ENCODE results near the gene DDX11.
"Not testable (repeated sequence)": the region's sequence is repeated elsewhere in the genome, so short reads cannot be mapped to it uniquely, and the experiment has no call there.

DDX11 gene

GRCh38 chr12:31073527-31074332, at the start of gene DDX11:
Gene DDX11 (plus strand): TSS chr12:31073860. CDS start chr12:31078394, 4,534 bp downstream.
- peak; percentile 88 to 92 (median 88) for DNase-seq (ENCODE audit: low read depth in 3 of 3)

GRCh38 chr12:31026202-31026601, 47.5 kb upstream of the DDX11 start:
- no peak for DNase-seq (ENCODE audit: low read depth in 3 of 3)

- not testable (repeated sequence) for DNase-seq (ENCODE audit: low read depth in 3 of 3)
Observed at GRCh38 chr12:31027006-31027405, 46.7 kb upstream of the DDX11 start.

DNA sequence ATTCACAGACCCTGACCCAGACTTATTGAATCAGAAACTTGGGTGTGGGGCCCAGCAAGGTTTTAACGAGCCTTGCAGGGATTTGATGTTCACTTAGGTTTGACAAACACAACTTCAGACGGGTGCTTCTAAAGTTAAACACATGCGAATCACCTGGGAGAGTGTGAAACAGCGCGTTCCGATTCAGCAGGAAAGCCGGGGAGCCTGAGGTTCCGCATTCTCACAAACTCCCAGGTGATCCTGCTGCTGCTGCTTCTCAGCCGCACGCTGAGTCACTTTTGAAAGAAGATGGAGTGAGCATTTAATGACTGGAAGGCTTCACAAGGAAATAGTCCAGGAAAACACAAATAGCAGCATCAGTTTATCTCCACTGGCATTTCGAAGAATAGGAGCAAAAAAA, 44.2 kb upstream of the DDX11 start:
- DNase-seq (ENCODE audit: low read depth in 3 of 3): no peak

GRCh38 chr12:31029916-31030562, 43.6 kb upstream of the DDX11 start:
- DNase-seq (ENCODE audit: low read depth in 3 of 3): no peak

DNA sequence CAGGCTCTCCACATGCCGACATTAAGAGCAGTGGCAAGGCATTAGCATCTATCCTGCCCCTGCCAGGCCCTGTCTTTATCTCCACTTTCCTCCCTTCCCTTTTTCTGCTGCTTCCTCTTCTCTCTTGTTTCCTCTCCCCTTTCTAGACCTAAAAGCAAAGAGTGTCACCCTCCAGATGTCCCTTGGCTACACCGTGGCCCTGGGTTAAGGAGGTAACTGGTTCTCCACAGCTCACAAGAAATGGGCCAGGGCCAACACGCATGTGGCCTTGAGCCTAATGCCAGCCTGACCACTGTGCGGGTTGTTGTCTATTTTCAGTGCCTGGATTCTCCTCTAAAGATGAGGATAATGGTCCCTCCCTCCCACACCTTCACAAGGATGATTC, 41.7 kb upstream of the DDX11 start:
- no peak for DNase-seq (ENCODE audit: low read depth in 3 of 3)

- no peak for DNase-seq (ENCODE audit: low read depth in 3 of 3)
Observed at GRCh38 chr12:31033146-31033545, 40.5 kb upstream of the DDX11 start.

- no peak for DNase-seq (ENCODE audit: low read depth in 3 of 3)
Observed at GRCh38 chr12:31033681-31034080, 40.0 kb upstream of the DDX11 start.

GRCh38 chr12:31034372-31034771, 39.3 kb upstream of the DDX11 start:
- no peak for DNase-seq (ENCODE audit: low read depth in 3 of 3)

DNA sequence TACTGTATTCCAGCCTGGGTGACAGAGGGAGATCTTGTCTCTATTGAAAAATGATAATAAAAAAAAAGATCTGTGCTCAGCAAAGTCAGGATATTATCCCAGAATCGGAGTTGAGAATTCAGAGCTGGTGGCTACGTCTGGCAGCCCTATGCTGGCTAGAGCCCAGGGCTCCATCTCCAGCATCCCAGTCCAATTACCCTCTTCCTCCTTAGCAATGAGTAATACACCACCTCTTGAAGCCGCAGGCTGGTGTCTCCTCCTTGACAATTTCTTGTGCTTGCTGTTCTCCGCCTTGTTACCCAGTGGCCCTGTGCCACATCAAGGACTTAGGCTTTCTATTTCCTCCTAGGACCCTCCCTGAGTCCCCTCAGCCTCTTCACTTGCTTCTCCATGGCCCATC, 38.4 kb upstream of the DDX11 start:
- DNase-seq (ENCODE audit: low read depth in 3 of 3): no peak

GRCh38 chr12:31035967-31036665, 37.5 kb upstream of the DDX11 start:
- no peak for DNase-seq (ENCODE audit: low read depth in 3 of 3)

DNA sequence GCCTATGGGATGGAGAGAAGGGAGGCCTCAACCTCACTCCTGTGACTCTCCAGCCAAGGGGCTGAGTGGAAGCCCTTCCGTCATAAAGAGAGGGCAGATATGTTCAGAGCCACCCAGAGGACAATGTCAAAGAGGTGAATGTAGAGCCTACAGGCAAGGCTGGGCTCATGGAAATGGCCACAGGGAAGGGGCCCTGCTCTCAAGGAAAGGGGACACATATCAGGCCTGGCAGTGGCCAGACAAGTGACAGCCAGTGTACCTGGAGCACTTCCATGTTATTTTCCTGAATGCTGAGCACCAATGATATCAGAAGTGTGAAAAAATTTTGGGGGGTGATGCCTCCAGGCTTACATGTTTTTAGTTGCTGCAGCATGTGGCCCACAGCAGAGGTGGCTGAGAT, 36.6 kb upstream of the DDX11 start:
- no peak for DNase-seq (ENCODE audit: low read depth in 3 of 3)

GRCh38 chr12:31037931-31038330, 35.7 kb upstream of the DDX11 start:
- DNase-seq (ENCODE audit: low read depth in 3 of 3): no peak

- no peak for DNase-seq (ENCODE audit: low read depth in 3 of 3)
Observed at GRCh38 chr12:31041033-31041564, 32.6 kb upstream of the DDX11 start.

DNA sequence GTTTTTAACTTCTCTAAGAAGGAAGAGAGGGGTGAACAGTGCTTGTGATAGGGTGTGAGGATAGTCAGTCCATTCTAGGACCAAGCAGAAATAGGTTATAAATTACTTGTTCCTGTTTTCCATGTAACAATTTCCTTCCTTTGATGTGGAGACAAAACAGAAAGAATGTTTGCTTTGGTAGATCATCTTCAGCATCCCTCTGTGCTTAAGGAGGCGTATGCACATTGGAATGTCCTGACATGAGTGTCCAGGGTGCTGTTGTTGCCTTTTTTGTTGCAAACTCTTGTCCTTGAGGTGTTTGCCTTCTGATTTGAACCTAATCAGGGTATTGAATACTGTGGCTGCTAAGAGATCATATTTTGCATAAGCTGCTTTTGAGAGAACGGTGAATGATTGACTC, 23.5 kb upstream of the DDX11 start:
- not testable (repeated sequence) for DNase-seq (ENCODE audit: low read depth in 3 of 3)

GRCh38 chr12:31050548-31050947, 23.1 kb upstream of the DDX11 start:
- DNase-seq (ENCODE audit: low read depth in 3 of 3): not testable (repeated sequence)

DNA sequence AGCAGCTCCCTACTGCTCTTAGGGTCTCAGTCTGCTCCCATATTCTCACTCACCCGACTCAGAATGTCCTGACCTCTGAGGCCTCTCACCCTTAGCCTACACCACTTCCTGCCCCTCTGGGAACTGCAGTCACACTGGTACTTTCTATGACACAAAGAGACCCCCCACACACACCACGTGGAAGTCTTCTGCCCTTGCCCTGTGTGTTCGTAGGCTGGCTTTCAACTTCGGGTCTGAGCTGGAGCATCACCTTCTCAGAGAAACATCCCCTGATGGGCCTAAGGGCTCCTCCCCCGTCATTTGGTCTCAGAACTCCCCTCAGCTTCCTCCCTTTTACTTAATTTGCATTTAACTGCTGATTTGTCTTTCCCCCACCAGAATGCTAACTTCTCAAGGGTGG, 22.0 kb upstream of the DDX11 start:
- DNase-seq (ENCODE audit: low read depth in 3 of 3): peak in 1 of 3 experiments; percentile 4

GRCh38 chr12:31052121-31052520, 21.5 kb upstream of the DDX11 start:
- not testable (repeated sequence) for DNase-seq (ENCODE audit: low read depth in 3 of 3)

DNA sequence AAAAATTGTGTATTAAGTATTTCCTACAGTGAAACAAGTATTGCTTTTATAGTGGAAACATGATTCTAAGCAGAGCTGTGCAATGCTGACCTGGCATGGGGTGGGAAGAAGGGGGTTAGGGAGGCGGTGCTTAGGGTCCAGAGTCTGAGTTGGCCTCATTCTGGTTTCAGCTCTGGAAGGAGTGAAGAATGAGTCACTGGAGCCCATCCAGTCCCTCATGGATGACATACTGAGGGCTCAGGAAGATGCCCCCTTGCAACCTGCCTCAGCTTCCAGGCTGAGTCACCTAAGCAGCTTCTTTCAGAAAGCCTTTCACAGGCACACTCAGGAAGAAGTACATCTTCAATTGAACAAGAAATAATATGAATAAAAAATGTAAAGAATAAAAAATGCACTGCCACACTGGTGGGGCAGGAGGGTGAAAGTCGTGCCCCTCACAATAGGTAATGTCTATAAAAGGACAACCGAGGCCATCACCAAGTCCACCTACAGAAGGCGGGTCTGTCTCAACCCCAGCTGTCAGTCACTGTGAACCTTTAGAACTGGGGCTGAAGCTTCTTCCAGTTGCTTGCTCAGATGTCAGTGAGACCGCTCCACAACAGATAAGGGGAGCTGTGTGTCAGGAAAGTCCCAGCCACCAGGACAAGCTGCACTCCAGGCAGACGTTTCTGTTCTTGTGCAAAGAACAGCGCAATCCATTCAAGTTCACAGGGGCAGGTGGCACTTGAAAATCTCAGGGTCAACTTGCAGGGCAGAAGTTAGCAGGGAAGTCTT, 20.8 kb upstream of the DDX11 start:
- not testable (repeated sequence) for DNase-seq (ENCODE audit: low read depth in 3 of 3)

- not testable (repeated sequence) for DNase-seq (ENCODE audit: low read depth in 3 of 3)
Observed at GRCh38 chr12:31053944-31054343, 19.7 kb upstream of the DDX11 start.

DNA sequence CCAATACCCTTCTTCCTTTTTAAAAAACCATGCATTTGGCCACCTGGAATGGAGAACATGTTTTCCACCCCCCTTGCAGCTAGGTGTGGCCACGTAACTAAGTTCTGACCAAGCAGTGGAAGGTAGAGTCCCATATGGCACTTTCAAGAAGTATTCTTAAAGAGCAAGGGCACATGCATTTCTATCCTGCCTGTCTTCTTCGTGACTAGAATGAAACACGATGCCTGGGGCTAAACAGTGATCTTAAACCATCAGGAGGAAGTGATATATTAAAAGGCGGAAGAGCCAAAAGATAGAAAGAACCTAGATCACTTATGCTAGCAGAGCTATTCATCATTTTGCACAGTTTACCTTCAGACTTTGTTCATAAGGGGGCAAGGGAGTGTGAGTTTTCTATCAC, 16.0 kb upstream of the DDX11 start:
- DNase-seq (ENCODE audit: low read depth in 3 of 3): no peak

DNA sequence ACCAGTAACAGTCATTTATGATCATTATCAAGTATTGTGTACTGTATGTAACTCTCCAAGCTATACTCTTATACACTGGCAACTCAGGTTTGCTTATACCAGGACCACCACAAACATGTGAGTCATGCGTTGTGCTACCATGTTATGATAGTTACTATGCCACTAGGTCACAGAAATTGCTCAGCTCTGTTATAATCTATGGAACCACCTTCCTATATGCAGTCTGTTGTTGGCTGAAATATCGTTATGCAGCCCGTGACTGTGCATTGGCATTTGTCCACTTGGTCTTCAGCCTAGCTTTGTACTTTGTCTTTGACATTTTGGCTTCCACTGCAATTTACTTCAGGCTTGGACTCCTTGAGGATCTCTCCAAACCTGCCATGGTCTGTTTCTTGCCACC, 7.5 kb upstream of the DDX11 start:
- not testable (repeated sequence) for DNase-seq (ENCODE audit: low read depth in 3 of 3)

All from stimulated activated CD4-positive, alpha-beta T cell treated with anti-CD3 and anti-CD28 coated beads, TNF-alpha, amount 100 ng/mL, for 24 hours (primary cell).